Rectal smooth muscle tissue (tissue), 1 donor: ENCODE results near the gene TENM3.
A peak's percentile ranks its signal among the peaks of the same experiment; 100 is the strongest.

Experiments
- H3K27ac ChIP-seq: one replicate; pipeline ENCODE4 v1.7.0; 2013; ENCODE audit warnings: low read depth, low read length, inconsistent platforms
- H3K27me3 ChIP-seq: one replicate; pipeline ENCODE4 v1.7.0; 2013; ENCODE audit warnings: low read length; ENCODE audit not compliant: control insufficient read depth, insufficient read depth
- H3K36me3 ChIP-seq: one replicate; pipeline ENCODE4 v1.7.0; 2013; ENCODE audit warnings: low read length; ENCODE audit not compliant: control insufficient read depth, insufficient read depth
- H3K4me1 ChIP-seq: one replicate; pipeline ENCODE4 v1.7.0; 2013; ENCODE audit warnings: low read length; ENCODE audit not compliant: control insufficient read depth, insufficient read depth
- H3K4me3 ChIP-seq: one replicate; pipeline ENCODE4 v1.7.0; 2013; ENCODE audit warnings: low read length
- H3K9ac ChIP-seq: one replicate; pipeline ENCODE4 v1.7.0; 2013; ENCODE audit warnings: low read length

The TENM3 gene

GRCh38 chr4:182306792-182307507, 63.7 kb downstream of the TENM3 start:
- no peak overlapping the region for H3K9ac ChIP-seq
- H3K4me3 ChIP-seq = no peak overlapping the region
- no peaks in the 10 kb centered on the region for H3K4me1 ChIP-seq
- H3K27ac ChIP-seq = no peak overlapping the region
- H3K27me3 ChIP-seq = no peaks in the 10 kb centered on the region
- H3K36me3 ChIP-seq = no peaks in the 10 kb centered on the region

DNA sequence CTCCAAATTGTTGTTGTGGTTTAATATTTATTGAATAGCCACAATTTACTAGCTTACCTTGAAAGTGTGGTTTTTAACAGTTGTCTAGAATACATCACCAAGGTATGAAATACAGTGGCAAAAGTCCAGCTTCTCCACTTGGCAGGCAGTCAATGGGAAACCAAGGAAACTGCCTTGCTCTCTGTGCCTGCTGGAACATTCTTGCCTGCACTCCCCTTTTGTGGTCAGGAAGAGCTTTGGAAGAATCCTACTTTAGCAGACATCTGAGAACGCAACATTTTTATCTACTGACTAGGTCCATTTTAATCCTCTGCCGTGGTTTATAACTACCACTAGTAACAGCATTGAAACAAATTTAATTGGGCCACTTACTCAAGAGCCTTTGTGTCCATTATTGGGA, 64.5 kb downstream of the TENM3 start:
- no peak overlapping the region for H3K27ac ChIP-seq
- H3K27me3 ChIP-seq = no peaks in the 10 kb centered on the region
- H3K4me3 ChIP-seq = no peak overlapping the region
- no peaks in the 10 kb centered on the region for H3K4me1 ChIP-seq
- no peak overlapping the region for H3K9ac ChIP-seq
- no peaks in the 10 kb centered on the region for H3K36me3 ChIP-seq

DNA sequence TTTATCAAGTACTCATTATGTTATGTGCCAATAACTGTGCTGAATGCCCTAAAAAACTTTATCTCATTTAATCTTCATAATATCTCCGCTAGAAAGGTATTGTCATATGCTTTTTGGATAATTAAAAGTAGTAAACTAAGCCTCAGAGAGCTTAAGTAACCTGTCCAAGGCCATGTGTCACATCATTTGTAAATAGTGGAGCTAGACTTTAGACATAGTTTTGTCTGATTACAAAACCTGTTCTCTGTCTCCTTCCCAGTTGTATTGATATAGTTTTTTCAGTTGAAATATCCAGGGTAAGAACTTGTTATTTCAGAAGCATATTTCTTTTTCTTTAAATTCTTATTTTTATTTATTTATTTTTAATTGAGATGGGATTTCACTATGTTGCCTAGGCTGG, 66.7 kb downstream of the TENM3 start:
- Histone ChIP-seq H3K4me1 (no peaks in the 10 kb centered on the region), H3K27me3 (no peaks in the 10 kb centered on the region), H3K36me3 (no peaks in the 10 kb centered on the region), H3K27ac (no peak overlapping the region), H3K4me3 (no peak overlapping the region), H3K9ac (no peak overlapping the region)

DNA sequence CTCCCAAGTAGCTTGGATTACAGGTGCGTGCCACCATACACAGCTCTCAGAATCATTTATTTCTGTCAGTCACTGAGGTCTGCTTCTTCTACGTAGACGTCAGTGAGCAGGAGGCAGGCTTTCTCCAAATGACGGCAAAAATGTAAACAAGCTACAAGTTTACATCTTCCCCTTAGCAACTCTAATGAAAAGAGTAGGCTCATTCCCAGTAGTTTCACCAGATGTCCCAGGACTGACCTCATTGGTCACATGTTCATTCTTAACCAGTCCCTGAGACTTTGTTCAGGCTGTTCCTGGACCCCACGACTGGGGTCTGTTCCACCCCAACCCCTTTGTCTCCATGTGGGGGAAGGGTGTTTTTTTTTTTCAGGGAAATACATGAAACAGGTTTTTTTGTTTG, 67.1 kb downstream of the TENM3 start:
- H3K4me1 ChIP-seq = no peaks in the 10 kb centered on the region
- no peak overlapping the region for H3K4me3 ChIP-seq
- no peak overlapping the region for H3K9ac ChIP-seq
- H3K27ac ChIP-seq = no peak overlapping the region
- H3K36me3 ChIP-seq = no peaks in the 10 kb centered on the region
- no peaks in the 10 kb centered on the region for H3K27me3 ChIP-seq

GRCh38 chr4:182310962-182311361, 67.8 kb downstream of the TENM3 start:
- Histone ChIP-seq H3K9ac (no peak overlapping the region), H3K4me1 (no peaks in the 10 kb centered on the region), H3K4me3 (no peak overlapping the region), H3K36me3 (no peaks in the 10 kb centered on the region), H3K27ac (no peak overlapping the region), H3K27me3 (no peaks in the 10 kb centered on the region)

- Histone ChIP-seq H3K4me1 (no peaks in the 10 kb centered on the region), H3K36me3 (no peaks in the 10 kb centered on the region), H3K9ac (no peak overlapping the region), H3K4me3 (no peak overlapping the region), H3K27me3 (no peaks in the 10 kb centered on the region), H3K27ac (no peak overlapping the region)
Measured at GRCh38 chr4:182314537-182314936, 71.3 kb downstream of the TENM3 start.

DNA sequence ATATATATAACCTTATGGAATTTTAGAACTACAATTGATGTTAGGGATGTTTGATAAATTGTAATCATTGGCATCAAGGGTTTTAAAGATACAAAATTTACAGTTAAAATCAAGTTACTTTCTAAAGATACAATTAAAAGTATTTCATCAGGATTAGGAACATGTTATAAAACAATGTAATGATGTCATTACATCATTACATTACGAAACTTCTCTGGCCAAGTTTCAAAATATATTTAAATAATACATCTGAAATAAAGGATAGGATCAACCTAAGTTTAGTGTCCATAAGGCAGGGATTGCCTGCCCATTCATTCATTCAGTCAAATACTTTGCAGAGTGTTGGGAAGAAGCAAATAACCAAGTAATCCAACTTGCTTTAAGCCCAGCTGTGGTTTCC, 75.1 kb downstream of the TENM3 start:
- Histone ChIP-seq H3K27ac (no peak overlapping the region), H3K36me3 (no peaks in the 10 kb centered on the region), H3K27me3 (no peaks in the 10 kb centered on the region), H3K4me3 (no peak overlapping the region), H3K9ac (no peak overlapping the region), H3K4me1 (no peaks in the 10 kb centered on the region)

DNA sequence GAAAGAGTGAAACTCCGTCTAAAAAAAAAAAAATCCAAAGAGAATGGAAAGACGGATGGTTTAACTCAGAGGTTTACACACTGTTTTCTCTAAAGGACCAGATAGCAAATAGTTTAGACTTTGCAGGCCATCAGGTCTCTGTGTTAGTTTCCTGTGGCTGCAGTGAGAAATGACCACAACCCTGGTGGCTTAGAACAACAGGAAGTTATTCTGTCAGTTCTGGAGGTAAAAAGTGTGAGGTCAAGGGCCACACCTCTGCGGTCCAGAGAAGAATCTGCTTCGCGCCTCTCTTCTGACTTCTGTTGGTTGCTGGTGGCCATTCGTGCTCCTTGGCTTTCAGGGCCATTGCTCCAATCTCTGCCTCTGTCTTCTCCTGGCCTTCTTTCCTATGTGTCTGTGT, 76.9 kb downstream of the TENM3 start:
- H3K36me3 ChIP-seq = no peaks in the 10 kb centered on the region
- H3K9ac ChIP-seq = no peak overlapping the region

GRCh38 chr4:182320580-182320979, 77.4 kb downstream of the TENM3 start:
- Histone ChIP-seq H3K27ac (no peak overlapping the region), H3K27me3 (no peaks in the 10 kb centered on the region), H3K9ac (no peak overlapping the region), H3K4me3 (no peak overlapping the region), H3K4me1 (no peaks in the 10 kb centered on the region), H3K36me3 (no peaks in the 10 kb centered on the region)

More for the DNA sequence above, 76.9 kb downstream of the TENM3 start:
- Histone ChIP-seq H3K4me1 (no peaks in the 10 kb centered on the region), H3K4me3 (no peak overlapping the region), H3K27ac (no peak overlapping the region), H3K27me3 (no peaks in the 10 kb centered on the region)

DNA sequence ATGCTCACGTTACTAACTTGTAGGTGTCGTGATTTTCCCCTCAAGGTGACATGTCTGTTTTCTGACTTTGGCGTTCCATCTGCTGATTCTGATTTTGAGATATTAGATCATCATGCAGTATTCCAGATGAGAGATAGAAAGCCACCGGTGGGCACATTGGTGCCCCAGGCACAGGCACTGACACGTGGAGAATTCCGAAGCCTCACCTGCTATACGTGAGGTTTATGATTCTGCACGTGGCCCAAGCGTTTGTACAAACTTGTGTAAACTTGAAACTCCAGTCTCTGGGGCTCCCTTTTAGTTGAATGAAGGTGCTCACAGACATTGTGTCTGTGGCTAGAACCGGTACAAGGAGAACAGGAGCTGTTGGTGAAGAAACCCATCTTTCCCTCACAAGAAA, 81.1 kb downstream of the TENM3 start:
- H3K9ac ChIP-seq = no peak overlapping the region
- no peaks in the 10 kb centered on the region for H3K36me3 ChIP-seq
- H3K27ac ChIP-seq = no peak overlapping the region
- no peak overlapping the region for H3K4me3 ChIP-seq
- no peaks in the 10 kb centered on the region for H3K27me3 ChIP-seq
- peaks cover 3% of the 10 kb centered on the region for H3K4me1 ChIP-seq

GRCh38 chr4:182325397-182325796, 82.2 kb downstream of the TENM3 start:
- no peak overlapping the region for H3K27ac ChIP-seq
- H3K9ac ChIP-seq = no peak overlapping the region
- H3K4me1 ChIP-seq = peaks cover 3% of the 10 kb centered on the region
- H3K36me3 ChIP-seq = no peaks in the 10 kb centered on the region
- no peaks in the 10 kb centered on the region for H3K27me3 ChIP-seq
- H3K4me3 ChIP-seq = no peak overlapping the region

- no peaks in the 10 kb centered on the region for H3K36me3 ChIP-seq
- H3K27ac ChIP-seq = peak overlapping the region; percentile 60
- no peaks in the 10 kb centered on the region for H3K27me3 ChIP-seq
- H3K4me3 ChIP-seq = no peak overlapping the region
- H3K4me1 ChIP-seq = peaks cover 3% of the 10 kb centered on the region
- H3K9ac ChIP-seq = no peak overlapping the region
Measured at GRCh38 chr4:182325848-182326255, 82.7 kb downstream of the TENM3 start.

DNA sequence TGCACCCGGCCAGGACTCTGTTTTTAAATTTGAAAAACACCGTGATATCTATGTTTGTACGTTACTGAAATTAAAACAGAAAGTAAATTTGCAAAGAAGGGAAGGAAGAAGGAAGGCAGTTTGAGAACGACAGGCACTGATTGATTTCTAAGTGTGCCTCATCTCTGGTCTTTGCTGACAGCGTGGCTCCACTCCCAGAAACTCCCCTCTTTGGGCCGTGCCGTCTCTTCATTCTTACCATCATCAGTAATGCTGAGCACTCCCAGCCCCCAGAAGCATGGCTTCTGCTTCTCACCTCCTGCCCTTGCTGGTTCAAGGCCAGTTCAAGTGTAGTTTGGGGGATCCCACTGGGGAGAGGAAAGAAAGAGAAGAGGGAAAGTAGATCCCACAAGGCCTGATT, 85.3 kb downstream of the TENM3 start:
- H3K4me3 ChIP-seq = no peak overlapping the region
- no peaks in the 10 kb centered on the region for H3K27me3 ChIP-seq
- H3K9ac ChIP-seq = no peak overlapping the region
- H3K4me1 ChIP-seq = peaks cover 3% of the 10 kb centered on the region
- no peaks in the 10 kb centered on the region for H3K36me3 ChIP-seq
- no peak overlapping the region for H3K27ac ChIP-seq
